ENCODE measurements around the gene UCKL1. TPM values are rescaled to one million over a fixed set of nuclear protein-coding genes. Genes with fewer than 3 reads are reported as not detected.
A peak's percentile ranks its signal among the peaks of the same experiment; 100 is the strongest.

Gene UCKL1
- total RNA-seq, 6 donors from 2014 or later, result 23.0 to 103 (median 37.3) TPM

DNA sequence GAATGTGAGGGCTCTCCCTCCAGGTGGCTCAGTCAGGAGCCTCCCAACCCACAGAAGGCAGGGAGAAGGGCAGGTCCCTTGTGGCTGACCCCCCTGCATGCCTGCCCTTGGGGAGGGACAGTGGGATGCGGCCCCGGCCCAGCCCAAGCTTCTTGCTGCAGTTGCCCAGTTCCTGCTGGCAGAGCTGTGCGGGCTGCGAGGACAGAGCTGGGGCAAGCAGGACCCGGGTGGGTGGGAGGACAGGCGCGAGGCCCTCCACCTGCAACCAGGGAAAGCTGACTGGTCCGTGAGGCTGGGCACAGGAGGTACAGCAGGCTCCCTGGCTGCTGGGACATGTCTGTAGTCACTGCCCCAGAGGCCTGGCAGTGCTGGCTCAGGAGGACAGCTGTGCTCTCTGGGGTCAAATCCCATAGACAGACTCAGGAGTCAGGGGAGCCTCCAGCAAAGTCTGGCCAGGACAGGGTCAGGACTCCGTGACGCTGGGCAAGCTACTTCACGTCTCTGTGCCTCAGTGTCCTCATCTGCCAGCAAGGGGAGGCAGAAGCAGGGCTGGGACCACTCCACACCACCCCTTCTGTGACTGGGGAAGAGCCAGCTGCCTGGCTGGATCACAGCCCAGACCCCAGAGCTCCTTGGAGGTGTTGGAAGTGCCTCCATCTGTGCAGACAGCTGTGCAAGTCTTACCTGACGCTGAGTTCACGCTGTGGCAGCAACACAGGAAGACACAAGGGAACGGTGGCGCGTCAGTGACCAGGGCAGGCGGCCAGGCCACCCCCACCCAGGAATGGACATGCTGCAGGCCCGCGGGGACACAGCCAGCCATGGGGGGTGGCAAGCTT, 13.0 kb downstream of the UCKL1 start:
- ATAC-seq (ENCODE audit: low FRiP score in 2 of 2), result no peak
- WGBS, 2 donors, result 79 to 89% methylated on average over 15 to 18 of the region's 19 CpGs
- DNase-seq, result peak in 1 of 2 donors; percentile 83
- TF ChIP-seq POLR2AphosphoS5 (IDR thresholded peaks at IDR 0.05) (no peak), POLR2A (IDR thresholded peaks at IDR 0.05) (no peak), EP300 (IDR thresholded peaks at IDR 0.05) (no peak)
- TF ChIP-seq, protein P1, sequence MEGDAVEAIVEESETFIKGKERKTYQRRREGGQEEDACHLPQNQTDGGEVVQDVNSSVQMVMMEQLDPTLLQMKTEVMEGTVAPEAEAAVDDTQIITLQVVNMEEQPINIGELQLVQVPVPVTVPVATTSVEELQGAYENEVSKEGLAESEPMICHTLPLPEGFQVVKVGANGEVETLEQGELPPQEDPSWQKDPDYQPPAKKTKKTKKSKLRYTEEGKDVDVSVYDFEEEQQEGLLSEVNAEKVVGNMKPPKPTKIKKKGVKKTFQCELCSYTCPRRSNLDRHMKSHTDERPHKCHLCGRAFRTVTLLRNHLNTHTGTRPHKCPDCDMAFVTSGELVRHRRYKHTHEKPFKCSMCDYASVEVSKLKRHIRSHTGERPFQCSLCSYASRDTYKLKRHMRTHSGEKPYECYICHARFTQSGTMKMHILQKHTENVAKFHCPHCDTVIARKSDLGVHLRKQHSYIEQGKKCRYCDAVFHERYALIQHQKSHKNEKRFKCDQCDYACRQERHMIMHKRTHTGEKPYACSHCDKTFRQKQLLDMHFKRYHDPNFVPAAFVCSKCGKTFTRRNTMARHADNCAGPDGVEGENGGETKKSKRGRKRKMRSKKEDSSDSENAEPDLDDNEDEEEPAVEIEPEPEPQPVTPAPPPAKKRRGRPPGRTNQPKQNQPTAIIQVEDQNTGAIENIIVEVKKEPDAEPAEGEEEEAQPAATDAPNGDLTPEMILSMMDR (IDR thresholded peaks at IDR 0.05), result no peak
- Histone ChIP-seq H3K4me3 (no peak overlapping the region), H3K4me1 (peaks cover 22 to 41% (median 30%) of the 10 kb centered on the region in 4 donors), H3K27ac (peak overlapping the region; percentile 73 to 84 (median 82)), H3K27me3 (no peaks in the 10 kb centered on the region), H3K9me3 (no peaks in the 10 kb centered on the region), H3K36me3 (peaks cover 8 to 71% (median 60%) of the 10 kb centered on the region in 4 donors)

DNA sequence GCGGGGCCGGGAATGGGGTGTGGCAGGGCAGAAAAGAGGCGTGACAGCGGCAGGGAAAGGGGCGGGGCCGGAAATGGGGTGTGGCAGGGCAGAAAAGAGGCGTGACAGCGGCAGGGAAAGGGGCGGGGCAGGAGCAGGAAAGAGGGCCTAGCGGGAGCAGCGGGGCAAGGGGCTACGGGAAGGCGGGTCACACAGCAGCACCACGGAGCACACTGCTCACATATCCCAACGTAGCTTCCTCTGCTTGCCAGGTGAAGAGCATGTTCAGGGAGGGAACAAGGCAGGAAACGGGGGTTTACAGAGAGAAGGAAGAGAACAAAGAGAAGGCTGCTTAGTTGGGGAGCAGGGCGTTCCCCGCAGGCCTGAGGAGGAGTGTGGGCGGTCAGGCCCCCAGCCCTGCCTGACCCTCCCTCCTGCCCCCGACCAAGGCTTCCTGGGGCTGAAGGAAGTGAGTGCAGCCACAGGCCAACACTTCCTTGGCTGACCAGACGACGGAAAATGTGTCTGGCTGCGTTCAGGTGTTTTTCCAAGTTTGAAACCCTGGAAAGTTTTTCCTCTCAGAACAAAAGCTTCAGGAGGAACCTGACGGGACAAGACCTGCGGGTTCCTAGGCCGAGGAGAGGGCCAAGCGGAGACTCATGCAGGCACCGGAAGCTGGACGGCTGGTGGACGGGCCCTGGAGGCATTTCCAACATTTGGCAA, 13.8 kb downstream of the UCKL1 start:
- H3K4me3 ChIP-seq, result no peak overlapping the region
- TF ChIP-seq POLR2A (IDR thresholded peaks at IDR 0.05), result no peak
- peak in 1 of 2 donors; percentile 29 for TF ChIP-seq POLR2AphosphoS5 (IDR thresholded peaks at IDR 0.05)

DNA sequence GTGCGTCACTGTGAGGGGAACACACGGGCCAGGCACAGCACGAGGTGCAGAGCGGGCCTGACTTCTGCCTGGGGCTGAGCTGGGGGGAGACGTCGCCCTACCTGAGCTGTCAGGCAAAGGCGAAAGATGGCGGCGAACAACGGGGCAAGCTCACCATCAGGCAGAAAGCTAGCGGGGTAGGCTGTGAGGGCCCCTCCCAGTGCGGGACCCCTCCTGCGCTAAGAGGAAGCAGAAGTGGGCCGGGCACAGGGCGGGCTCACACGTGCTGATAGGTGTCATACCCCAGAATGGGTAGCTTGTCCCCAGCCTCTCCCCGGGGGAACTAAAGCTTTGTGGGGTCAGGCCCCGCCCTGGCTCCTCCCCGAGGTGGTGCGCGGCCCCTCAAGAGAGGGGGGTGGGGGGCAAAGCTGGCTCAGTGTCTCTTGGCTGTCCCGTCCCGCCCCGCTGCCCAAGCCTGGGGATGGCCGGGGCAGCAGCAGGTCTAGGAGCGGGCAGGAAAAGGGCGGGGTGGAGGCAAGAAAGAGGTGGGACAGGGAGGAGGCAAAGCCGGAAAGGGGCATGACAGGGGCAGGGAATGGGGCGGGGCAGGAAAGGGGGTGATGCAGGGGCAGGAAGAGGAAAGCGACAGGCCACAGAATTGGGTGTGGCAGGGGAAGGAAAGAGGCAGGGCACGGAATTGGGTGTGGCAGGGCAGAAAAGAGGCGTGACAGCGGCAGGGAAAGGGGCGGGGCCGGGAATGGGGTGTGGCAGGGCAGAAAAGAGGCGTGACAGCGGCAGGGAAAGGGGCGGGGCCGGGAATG, 14.7 kb downstream of the UCKL1 start:
- Histone ChIP-seq H3K4me1 (peaks cover 15 to 29% (median 19%) of the 10 kb centered on the region in 4 donors), H3K36me3 (peaks cover 8 to 78% (median 62%) of the 10 kb centered on the region in 4 donors), H3K4me3 (peak overlapping the region in 1 of 4 donors; percentile 23), H3K27ac (peak overlapping the region; percentile 82 to 91 (median 83)), H3K9me3 (no peaks in the 10 kb centered on the region), H3K27me3 (no peaks in the 10 kb centered on the region)
- TF ChIP-seq POLR2AphosphoS5 (IDR thresholded peaks at IDR 0.05) (peak; percentile 25 to 29), EP300 (IDR thresholded peaks at IDR 0.05) (no peak)
- 63 to 66% methylated on average over 22 to 28 of the region's 39 CpGs for WGBS, 2 donors
- DNase-seq, result peak; percentile 72 to 86
- ATAC-seq (ENCODE audit: low FRiP score in 2 of 2), result peak; percentile 31 to 65

More for the DNA sequence above, 13.8 kb downstream of the UCKL1 start:
- Histone ChIP-seq H3K9me3 (no peaks in the 10 kb centered on the region), H3K27ac (peak overlapping the region; percentile 73 to 84 (median 82)), H3K36me3 (peaks cover 8 to 79% (median 61%) of the 10 kb centered on the region in 4 donors), H3K4me1 (peaks cover 15 to 33% (median 23%) of the 10 kb centered on the region in 4 donors), H3K27me3 (no peaks in the 10 kb centered on the region)
- DNase-seq, result peak; percentile 47 to 69
- no peak for ATAC-seq (ENCODE audit: low FRiP score in 2 of 2)
- 56 to 58% methylated on average over 27 to 30 of the region's 30 CpGs for WGBS, 2 donors

DNA sequence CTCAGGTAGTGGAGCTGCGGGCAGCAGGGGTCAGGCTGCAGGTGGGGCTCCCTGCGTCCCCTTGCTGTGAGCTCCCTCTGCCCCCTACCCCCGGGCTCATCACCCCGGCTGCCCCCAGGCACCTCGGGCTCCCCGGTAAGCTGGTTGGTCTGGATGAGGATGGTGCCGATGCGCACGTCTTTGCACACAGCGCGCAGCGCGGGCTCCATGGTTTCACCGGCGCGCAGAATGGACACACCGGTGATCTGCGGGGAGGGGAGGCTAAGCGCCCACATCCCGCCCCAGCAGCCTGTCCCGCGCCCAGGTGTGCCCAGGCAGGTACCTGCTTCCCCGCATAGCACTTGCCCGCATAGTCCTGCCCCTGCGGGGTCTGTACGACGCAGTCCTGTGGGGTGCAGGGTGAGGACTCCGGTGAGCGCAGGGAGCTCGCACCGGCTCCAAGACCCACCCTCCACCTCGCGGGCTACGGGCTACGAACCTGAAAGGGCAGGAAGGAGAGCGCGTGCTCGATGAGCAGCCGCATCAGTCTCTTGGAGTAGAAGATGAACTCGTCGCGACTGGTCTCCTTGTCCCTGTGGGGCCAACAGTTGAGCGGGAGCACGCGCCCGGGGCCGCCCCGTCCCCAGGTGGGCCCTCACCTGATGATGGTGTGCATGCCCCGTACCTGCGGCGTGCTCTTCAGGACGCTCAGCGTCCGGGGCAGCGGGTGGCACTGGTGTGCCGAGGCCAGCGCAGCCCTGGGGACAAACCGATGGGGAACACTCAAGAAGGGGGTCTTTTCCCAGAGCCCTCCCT, 15.5 kb downstream of the UCKL1 start:
- no peak for TF ChIP-seq POLR2AphosphoS5 (IDR thresholded peaks at IDR 0.05)
- TF ChIP-seq EP300 (IDR thresholded peaks at IDR 0.05), result no peak
- no peak for ATAC-seq (ENCODE audit: low FRiP score in 2 of 2)
- DNase-seq, result peak in 1 of 2 donors; percentile 86
- 94% methylated on average over 27 to 56 of the region's 58 CpGs for WGBS, 2 donors
- Histone ChIP-seq H3K27me3 (no peaks in the 10 kb centered on the region), H3K27ac (peak overlapping the region; percentile 82 to 91 (median 83)), H3K4me3 (no peak overlapping the region), H3K36me3 (peaks cover 8 to 77% (median 60%) of the 10 kb centered on the region in 4 donors), H3K4me1 (peaks cover 15 to 29% (median 19%) of the 10 kb centered on the region in 4 donors), H3K9me3 (no peaks in the 10 kb centered on the region)

DNA sequence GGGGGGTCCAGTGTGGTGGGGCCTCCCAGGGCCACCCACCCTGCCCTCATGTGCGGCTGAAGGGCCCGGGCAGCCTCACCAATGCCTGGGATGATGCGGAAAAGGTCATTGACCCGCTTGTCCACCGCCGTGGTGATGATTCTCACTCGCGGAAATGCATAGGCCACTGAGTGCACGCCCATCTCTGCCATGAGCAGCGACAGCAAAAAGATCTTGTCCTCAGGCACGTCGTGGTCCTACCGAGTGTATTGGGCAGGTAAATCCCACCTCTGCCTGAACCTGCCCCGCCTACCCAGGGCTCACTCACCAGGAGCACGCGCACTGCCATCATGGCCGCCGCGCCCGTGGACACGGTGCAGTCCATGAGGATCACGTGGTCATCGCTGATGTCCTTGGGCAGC, 16.1 kb downstream of the UCKL1 start:
- DNase-seq, result no peak
- 93 to 95% methylated on average over 12 to 19 of the region's 23 CpGs for WGBS, 2 donors

More for the DNA sequence above, 16.1 kb downstream of the UCKL1 start:
- Histone ChIP-seq H3K9me3 (no peaks in the 10 kb centered on the region), H3K27ac (no peak overlapping the region), H3K4me1 (peaks cover 15 to 29% (median 19%) of the 10 kb centered on the region in 4 donors), H3K4me3 (no peak overlapping the region), H3K36me3 (peaks cover 8 to 77% (median 59%) of the 10 kb centered on the region in 4 donors), H3K27me3 (no peaks in the 10 kb centered on the region)
- TF ChIP-seq, protein P1 (IDR thresholded peaks at IDR 0.05), result no peak
- TF ChIP-seq EP300 (IDR thresholded peaks at IDR 0.05) (no peak), POLR2A (IDR thresholded peaks at IDR 0.05) (no peak), POLR2AphosphoS5 (IDR thresholded peaks at IDR 0.05) (no peak)
- ATAC-seq (ENCODE audit: low FRiP score in 2 of 2), result no peak
